Heart left ventricle (tissue), 13 donors: ENCODE measurements around the gene TIMM22.

Experiments
- CTCF ChIP-seq, 12 donors: fragments of 200-600 bp; sonication (generic) in 4 of 12; IDR thresholded peaks; one replicate each; pipeline versions ENCODE4 v1.5.0 to v1.8.0; 2018 to 2022; ENCODE audit warnings: antibody characterized with exemption in 12 of 12, mild to moderate bottlenecking in 5 of 12
- POLR2A ChIP-seq, 2 donors: fragments of 450-650 bp; IDR thresholded peaks; one replicate each; pipeline ENCODE4 v1.6.1; 2017; ENCODE audit warnings: antibody characterized with exemption in 2 of 2, mild to moderate bottlenecking in 2 of 2, moderate library complexity in 2 of 2
- donor health status: ischemic (EF 13 %, LVEDD 7.1; RV severe dilation, severe dysfunction).
- donor health status: DM: no; HTN: yes; CAD: no.
- donor health status: DM: no; HTN: no; CAD: no.
- donor health status: ischemic (EF 25% LVEDD 6.9; RV normal size, moderate dysfunction).
- donor health status: ischemic (EF 25% LVEDD 5.7; RV mildly dilated, moderate dysfunction).
- donor health status: ischemic (EF 35%, LVEDD 5.7; RV mildly dilated, moderate dysfunction).
- donor health status: nonischemic (EF 11% LVEDD 7.7; RV severe dilation, severe dysfunction).
- donor health status: DM: yes; HTN: yes; CAD: no.
- donor health status: PGD.
- donor health status: ischemic (EF 29% LVEDD 5.4; RV normal size, mild dysfunction).
- donor health status: nonischemic (EF 23%, LVEDD 6.1; RV moderate dilation, normal function).

GRCh38 chr17:1002412-1002753, 5.5 kb downstream of the TIMM22 start:
- TF ChIP-seq CTCF (IDR thresholded peaks at IDR 0.05) (peak in 2 of 12 donors; percentile 7 to 30), POLR2A (IDR thresholded peaks at IDR 0.05) (no peak)
